HAP-1 (cell line): ENCODE measurements around the gene DSTN.

ENCODE experiments used
- DNase-seq, 2 experiments: peaks; one replicate each; pipeline ENCODE4 v3.0.0-alpha.2; 2016 to 2020; ENCODE audit warnings: low spot score in 2 of 2
- H3K27me3 ChIP-seq: fragments of 250-450 bp; sonication (Bioruptor Pico); 2 replicates; pipeline ENCODE4 v1.5.1; 2020; ENCODE audit warnings: low read depth, mild to moderate bottlenecking, moderate library complexity
- H3K36me3 ChIP-seq: fragments of 250-450 bp; sonication (Bioruptor Pico); replicated peaks from 2 replicates; pipeline ENCODE4 v1.5.1; 2020; ENCODE audit warnings: mild to moderate bottlenecking
- H3K4me1 ChIP-seq: fragments of 250-450 bp; sonication (Bioruptor Pico); 2 replicates; pipeline ENCODE4 v1.5.1; 2020; ENCODE audit warnings: mild to moderate bottlenecking
- H3K4me3 ChIP-seq: fragments of 250-450 bp; sonication (Bioruptor Pico); 2 replicates; pipeline ENCODE4 v1.5.1; 2020; ENCODE audit warnings: mild to moderate bottlenecking, moderate library complexity
- H3K9me3 ChIP-seq: fragments of 250-450 bp; sonication (Bioruptor Pico); 2 replicates; pipeline ENCODE4 v1.5.1; 2020; ENCODE audit warnings: mild to moderate bottlenecking, moderate library complexity
- in situ Hi-C: fragments of 300-500 bp; cut with MboI; formaldehyde crosslinking; loops from 3 replicates; pipeline ENCODE4 v1.14.3; 2020; ENCODE audit warnings: low sequenced_read_pairs, inconsistent platforms, mixed read lengths

DSTN gene

DNA sequence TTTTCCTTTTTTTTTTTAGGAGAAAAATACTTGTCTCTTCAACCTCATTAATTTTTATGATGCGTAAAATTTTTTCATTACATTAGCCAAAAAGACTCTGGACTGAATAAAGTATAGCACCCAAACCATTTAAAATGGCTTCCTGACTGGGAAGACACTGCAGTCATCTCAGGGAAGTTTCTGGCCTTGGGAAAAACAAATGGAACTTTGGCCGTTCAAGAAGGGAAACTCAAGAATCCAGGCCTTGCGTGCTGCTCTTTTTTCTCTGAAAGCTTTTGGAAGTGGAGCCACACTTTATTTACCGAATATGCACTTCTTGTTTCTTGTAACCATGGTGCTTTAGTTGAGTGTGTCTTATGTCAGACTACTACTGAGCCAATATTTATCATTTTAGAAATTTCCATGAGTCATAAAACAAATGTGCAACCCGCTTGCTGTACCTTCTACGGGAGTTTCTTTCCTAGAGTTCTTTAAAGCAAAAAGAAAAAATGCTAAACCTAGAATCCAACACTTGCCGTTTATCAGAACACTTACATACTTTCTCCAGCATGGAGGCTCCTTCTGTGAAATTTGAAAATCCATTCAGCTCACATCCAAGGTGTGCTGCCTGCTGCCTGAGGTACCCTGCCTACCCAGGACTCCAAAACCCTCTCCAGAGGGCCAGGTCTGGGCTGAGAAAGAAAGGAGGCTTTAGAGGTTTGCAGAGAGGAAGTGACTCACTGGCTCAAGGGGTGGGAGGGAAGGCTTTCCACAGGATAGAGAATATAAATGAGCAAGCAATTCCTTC is 11.5 kb upstream of the DSTN start:
- no peak overlapping the region for H3K4me3 ChIP-seq
- H3K36me3 ChIP-seq = no peaks in the 10 kb centered on the region
- no peaks in the 10 kb centered on the region for H3K27me3 ChIP-seq
- DNase-seq = no peak
- no peaks in the 10 kb centered on the region for H3K4me1 ChIP-seq
- H3K9me3 ChIP-seq = no peaks in the 10 kb centered on the region
- in situ Hi-C loops = no loop called here

DNA sequence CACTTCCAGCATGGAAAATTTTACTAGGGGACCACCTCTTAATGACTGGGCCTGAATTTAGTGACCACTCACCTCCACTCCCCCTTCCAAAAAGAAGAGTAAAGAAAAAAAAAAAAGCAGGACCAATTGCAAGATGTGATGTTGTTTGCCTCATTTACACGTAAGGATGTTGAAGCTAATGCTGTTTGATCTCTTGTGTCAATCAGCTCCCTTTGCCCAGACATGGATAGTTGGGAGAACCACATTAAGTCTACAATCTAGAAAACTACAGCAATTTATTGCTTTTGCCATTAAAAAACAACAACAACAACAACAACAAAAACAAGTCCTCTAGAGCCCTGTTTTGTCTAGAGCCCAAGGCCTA is 11.0 kb upstream of the DSTN start:
- in situ Hi-C loops = no loop called here
- H3K36me3 ChIP-seq = no peaks in the 10 kb centered on the region
- no peaks in the 10 kb centered on the region for H3K4me1 ChIP-seq
- no peaks in the 10 kb centered on the region for H3K9me3 ChIP-seq
- H3K4me3 ChIP-seq = no peak overlapping the region
- H3K27me3 ChIP-seq = no peaks in the 10 kb centered on the region
- no peak for DNase-seq

DNA sequence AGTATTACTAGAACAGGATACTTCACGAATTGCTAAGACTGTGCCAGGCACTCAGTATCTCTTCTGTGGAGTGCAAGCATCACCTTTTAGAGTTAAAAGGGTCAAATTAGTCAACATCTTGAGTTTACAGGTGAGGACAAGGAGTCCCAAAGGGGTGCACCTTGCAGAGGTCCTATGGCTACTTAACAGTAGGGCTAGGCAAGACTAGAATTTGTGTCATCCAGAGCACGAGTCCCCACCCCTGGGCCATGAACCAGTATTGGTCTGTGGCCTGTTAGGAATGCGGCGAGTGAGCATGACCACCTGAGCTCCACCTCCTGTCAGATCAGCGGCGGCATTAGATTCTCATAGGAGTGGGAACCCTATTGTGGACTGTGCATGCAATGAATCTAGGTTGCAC is 10.5 kb upstream of the DSTN start:
- H3K9me3 ChIP-seq = no peaks in the 10 kb centered on the region
- H3K27me3 ChIP-seq = no peaks in the 10 kb centered on the region
- in situ Hi-C loops = no loop called here
- no peaks in the 10 kb centered on the region for H3K36me3 ChIP-seq
- H3K4me3 ChIP-seq = no peak overlapping the region
- H3K4me1 ChIP-seq = no peaks in the 10 kb centered on the region
- DNase-seq = no peak

DNA sequence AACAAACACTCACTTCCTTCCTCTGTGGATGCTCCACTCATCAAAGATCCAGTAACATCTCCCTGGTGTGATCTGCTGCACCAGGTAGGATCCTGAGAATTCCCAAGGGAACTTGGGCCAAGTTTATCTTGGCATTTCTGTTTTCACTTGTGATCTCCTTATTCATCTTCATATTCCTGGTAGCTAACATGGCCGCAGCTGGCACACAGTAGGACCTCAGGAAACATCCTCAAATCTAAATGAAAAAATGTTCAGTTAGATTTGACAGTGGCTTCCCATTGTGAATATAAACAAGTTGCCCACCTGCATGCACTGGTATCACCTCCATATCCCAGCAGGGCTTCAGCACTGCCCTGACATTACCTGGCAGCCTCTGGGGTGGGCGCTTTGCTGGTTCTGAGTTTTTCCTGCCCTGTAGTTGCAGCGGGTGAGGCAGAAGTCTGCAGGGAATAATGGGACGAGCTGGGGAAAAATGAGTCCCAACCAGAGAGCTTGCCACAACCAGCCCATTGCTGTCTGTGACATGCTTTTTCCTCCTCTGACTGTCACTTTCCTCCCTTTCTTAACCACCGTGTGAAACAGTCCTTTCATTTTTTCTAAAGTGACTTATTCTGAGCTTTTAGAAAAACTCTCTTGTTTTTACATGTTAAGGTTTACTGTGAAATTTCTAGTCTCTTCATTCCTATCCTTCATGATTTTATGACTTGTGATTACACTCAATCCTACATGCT is 9.4 kb upstream of the DSTN start:
- Histone ChIP-seq H3K9me3 (no peaks in the 10 kb centered on the region), H3K4me1 (no peaks in the 10 kb centered on the region), H3K27me3 (no peaks in the 10 kb centered on the region), H3K4me3 (no peak overlapping the region), H3K36me3 (no peaks in the 10 kb centered on the region)
- DNase-seq = no peak
- in situ Hi-C loops = no loop called here

DNA sequence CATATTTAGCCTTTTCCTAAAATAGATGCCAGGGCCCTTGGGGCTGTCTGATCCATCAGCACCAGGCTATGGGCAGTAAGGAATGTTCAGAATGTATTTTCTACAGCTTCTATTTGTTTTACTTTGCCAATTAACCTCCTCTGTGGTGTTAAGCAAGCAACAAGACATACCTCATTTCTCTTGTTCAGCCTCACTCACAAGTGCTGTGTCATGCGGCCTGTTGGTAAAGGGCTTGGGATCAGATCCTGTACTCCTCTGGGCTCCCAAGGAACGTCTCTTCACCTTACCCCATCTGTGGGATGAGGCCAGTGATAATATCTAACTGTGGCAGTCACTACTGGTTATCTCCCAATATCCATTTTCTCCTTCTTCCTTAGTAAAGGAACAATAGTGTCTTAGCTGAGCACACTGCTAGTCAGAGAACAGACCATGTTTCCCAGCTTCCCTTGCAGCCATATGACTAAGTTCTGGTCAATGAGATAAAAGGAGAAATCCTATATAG is 7.0 kb upstream of the DSTN start:
- in situ Hi-C loops = no loop called here
- no peak for DNase-seq
- H3K4me1 ChIP-seq = no peaks in the 10 kb centered on the region
- H3K27me3 ChIP-seq = no peaks in the 10 kb centered on the region
- H3K36me3 ChIP-seq = no peaks in the 10 kb centered on the region
- H3K4me3 ChIP-seq = no peak overlapping the region
- no peaks in the 10 kb centered on the region; the same call in 1 of the 2 replicates for H3K9me3 ChIP-seq

DNA sequence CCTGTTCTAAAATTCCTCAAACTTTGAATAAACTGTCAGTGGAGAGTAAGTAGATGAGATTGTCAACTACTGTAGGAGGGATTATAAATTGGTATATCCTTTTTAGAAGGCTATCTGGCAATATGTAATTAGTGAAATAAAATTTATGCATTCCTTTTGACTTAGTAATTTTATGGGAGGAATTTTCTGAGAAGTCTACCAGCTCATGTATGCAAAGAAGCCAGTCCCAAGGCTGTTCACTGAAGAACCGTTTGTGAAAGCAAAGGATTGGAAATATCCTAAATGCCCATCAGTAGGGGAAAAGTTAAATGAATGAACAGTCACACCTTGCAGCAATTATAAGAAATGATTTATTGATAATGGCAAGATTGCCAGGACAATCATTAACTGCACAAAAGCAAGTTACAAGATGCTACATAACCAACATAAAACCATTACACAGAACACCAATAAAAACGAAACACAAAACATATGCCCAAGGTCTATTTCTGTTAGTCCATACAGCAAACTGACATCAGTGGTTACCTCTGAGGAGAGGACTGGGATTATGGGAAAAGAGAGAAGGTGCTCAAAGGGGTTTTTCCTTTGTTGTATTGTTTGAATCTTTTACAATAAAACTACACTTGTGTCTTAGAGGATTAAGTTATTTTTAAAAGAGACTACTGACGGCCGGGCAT is 4.6 kb upstream of the DSTN start:
- no peaks in the 10 kb centered on the region for H3K36me3 ChIP-seq
- peak in 1 of 2 experiments; percentile 75 for DNase-seq
- no peaks in the 10 kb centered on the region for H3K4me1 ChIP-seq
- in situ Hi-C loops = no loop called here
- H3K4me3 ChIP-seq = no peak overlapping the region
- no peaks in the 10 kb centered on the region; the same call in 1 of the 2 replicates for H3K9me3 ChIP-seq
- no peaks in the 10 kb centered on the region for H3K27me3 ChIP-seq

DNA sequence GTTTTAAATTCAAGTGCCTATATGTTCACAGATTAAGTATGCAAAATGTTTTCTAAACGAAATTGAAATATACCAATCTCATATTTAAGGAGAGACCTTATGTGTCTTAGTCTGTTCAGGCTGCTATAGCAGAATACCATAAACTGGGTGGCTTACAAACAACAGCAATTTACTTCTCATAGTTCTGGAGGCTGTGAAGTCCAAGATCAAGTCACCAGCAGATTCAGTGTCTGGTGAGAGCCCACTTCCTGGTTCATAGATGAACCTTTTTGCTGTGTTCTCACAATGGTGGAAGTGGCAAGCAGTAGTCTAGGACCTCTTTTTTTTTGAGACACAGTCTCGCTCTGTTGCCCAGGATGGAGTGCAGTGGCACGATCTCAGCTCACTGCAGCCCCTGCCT is 3.5 kb upstream of the DSTN start:
- no peak for DNase-seq
- in situ Hi-C loops = no loop called here
- no peaks in the 10 kb centered on the region for H3K27me3 ChIP-seq
- no peaks in the 10 kb centered on the region; the same call in 1 of the 2 replicates for H3K36me3 ChIP-seq
- H3K4me3 ChIP-seq = no peak overlapping the region
- H3K4me1 ChIP-seq = peaks cover under 1% of the 10 kb centered on the region
- no peaks in the 10 kb centered on the region; the same call in 1 of the 2 replicates for H3K9me3 ChIP-seq

DNA sequence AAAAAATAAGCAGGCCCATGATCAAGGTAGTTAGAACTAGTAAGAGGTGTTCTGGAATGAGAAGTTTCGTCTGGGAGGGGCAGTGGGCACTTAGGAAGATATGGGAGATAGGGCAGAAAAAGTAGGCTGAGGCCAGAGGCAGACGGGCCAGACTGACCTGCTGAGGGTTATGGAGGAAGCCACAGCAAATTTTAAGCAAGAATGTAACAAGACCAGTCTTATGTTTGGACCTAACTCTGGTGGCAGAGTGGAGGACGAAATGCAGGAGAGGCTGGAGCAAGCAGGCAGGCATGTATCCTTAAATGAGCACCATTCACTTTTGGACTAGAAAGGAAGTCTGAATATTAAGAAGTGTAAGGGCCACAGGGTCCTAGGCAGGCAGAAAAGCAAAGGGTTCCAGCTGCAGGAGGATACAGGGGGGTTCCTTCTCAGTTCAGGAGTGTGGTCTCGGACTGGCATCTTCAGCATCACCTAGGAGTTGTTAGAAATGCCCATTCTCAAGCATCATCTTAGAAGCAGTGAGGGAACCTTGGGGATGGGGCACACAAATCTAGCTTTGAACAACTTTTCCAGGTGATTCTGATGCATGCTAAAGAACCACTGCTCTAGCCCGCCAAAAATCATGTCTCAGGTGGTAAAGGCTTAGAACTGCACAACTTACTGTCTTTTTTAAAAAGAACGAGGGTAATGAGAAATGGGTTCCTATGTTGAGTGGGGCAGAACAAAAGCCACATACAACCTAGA is 1.7 kb upstream of the DSTN start:
- Histone ChIP-seq H3K9me3 (no peaks in the 10 kb centered on the region; the same call in 1 of the 2 replicates), H3K27me3 (no peaks in the 10 kb centered on the region), H3K4me3 (peak overlapping the region; percentile 85), H3K4me1 (peaks cover 19% of the 10 kb centered on the region), H3K36me3 (no peaks in the 10 kb centered on the region; the same call in 1 of the 2 replicates)
- in situ Hi-C loops = no loop called here
- DNase-seq = no peak

DNA sequence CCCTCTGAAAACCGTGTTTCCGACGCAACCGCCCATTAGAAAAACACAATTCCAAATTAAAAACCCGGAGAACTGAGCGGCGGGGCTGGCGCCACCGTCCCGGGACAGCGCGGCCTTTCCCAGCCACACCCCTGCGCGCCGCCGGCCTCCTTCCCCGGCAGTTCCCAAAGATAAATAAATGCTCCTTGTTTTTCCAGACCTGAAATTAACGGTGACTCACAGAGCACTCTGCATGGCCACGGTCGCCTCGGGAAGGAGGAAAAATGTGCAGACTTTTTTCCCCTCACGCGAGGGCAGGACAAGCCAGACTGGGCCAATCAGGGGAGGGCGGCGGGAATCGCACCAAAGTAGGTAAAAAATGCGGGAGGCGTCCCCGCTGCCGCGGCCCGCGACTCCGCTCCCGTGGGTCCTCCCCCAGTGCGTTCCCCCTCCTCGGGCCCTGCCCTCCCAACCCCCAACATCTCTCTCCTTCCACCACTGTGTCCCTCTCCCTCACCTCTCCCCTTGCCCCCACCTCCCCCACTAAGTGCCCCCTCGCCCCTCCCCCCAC is 828 bp upstream of the DSTN start:
- H3K4me3 ChIP-seq = peak overlapping the region; percentile 85
- DNase-seq = peak; percentile 72 to 81

DNA sequence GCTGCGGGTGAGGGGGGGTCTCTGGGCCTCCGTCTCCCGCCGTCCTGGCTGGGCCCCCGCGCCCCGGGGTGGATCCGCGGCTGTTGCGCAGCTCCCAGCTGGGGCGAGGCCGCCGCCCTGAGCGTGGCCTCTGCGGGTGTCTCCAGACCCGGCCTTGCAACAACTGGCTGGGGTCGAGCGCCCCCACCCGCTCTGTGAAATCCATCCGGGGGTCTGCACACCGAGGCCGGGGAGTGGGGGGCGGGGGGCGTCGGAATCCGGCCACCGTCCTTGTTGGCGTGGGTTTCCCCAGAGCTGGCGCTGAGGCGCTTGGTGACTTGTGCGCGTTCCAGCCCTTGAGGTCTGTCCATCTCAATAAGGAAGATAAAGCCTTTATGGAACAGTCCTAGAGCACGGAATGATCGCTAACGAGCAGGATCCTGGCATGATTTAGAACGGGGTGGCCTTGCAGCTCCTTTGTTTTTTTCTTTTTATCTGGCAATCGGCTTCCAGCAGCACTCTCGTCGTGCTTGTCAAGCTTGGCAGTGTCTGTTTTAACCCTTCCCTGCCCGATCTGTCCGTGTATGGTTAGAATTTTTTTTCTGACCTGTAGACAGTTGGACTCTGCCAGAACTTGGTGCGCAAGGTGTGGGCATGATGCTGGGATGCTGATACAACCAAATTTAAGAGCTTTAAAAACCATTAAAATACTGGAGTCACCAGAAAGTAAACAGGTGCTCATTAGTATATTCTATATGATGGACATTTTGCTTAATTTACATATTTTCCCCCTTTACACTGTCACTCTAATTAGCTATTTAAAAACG is 675 bp downstream of the DSTN start:
- Histone ChIP-seq H3K4me1 (peaks cover 39% of the 10 kb centered on the region), H3K27me3 (no peaks in the 10 kb centered on the region), H3K9me3 (no peaks in the 10 kb centered on the region; the same call in 1 of the 2 replicates), H3K4me3 (peak overlapping the region; percentile 85), H3K36me3 (no peaks in the 10 kb centered on the region; the same call in 1 of the 2 replicates)
- DNase-seq = peak; percentile 72 to 73
- in situ Hi-C loops = no loop called here

More for the DNA sequence above, 828 bp upstream of the DSTN start:
- Histone ChIP-seq H3K9me3 (no peaks in the 10 kb centered on the region; the same call in 1 of the 2 replicates), H3K27me3 (no peaks in the 10 kb centered on the region), H3K36me3 (no peaks in the 10 kb centered on the region; the same call in 1 of the 2 replicates), H3K4me1 (peaks cover 27% of the 10 kb centered on the region)
- in situ Hi-C loops = no loop called here

DNA sequence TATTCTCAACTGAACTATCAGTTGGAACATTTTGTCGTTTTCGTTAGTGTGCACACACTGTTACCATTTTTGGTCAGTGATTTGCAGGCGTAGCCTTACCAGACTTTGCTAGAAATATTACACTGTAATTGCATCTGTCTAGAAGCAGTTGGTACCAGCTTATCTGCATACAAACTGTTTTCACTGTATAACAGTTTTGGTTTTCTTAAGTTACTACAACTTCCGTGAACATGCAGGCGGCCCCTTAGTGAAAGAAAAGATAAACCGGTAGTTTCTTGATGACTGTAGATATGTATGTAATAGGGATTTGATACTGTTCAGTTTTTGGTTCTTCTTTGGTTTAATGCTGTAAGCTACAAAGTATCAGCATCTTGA is 1.3 kb downstream of the DSTN start:
- no peaks in the 10 kb centered on the region; the same call in 1 of the 2 replicates for H3K36me3 ChIP-seq
- no peaks in the 10 kb centered on the region; the same call in 1 of the 2 replicates for H3K9me3 ChIP-seq
- H3K4me1 ChIP-seq = peaks cover 44% of the 10 kb centered on the region
- in situ Hi-C loops = no loop called here
- no peaks in the 10 kb centered on the region for H3K27me3 ChIP-seq
- peak overlapping the region; percentile 85 for H3K4me3 ChIP-seq
- DNase-seq = no peak

DNA sequence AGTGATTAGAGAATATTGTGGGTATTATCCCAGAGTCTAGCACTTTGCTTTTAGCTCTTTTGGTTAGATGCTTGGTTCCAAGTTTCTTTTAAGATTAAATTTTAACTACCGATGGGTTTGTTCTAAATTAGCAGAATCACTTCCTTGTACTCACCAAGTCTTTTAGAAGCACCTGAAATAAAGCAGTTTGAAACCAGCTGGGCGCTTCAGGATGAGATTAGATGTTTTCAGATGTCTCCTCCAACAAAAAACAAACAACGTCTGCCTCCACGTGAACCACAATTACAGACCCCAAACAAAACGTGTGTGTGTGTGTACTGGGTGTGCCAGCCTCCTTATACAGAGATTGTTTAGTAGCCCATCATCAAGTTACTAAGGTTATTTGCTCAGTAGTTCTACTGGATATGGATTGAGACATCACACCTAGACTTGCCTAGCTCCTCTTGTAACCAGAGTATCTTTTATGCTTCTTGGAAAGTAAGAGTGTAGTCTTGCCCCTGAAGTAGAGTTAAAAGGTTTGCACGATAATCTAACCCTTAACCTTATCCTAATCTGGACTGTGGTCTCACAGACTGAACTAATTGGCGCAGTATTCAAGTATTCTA is 2.3 kb downstream of the DSTN start:
- in situ Hi-C loops = no loop called here
- H3K9me3 ChIP-seq = no peaks in the 10 kb centered on the region
- peak in 1 of 2 experiments; percentile 32 for DNase-seq
- H3K4me3 ChIP-seq = peak overlapping the region; percentile 85
- H3K4me1 ChIP-seq = peaks cover 49% of the 10 kb centered on the region
- H3K36me3 ChIP-seq = no peaks in the 10 kb centered on the region; the same call in 1 of the 2 replicates
- no peaks in the 10 kb centered on the region for H3K27me3 ChIP-seq
